HCT116 (cell line): Measurements from ENCODE around the gene ABL1. TPM values are rescaled to one million over a fixed set of nuclear protein-coding genes. Genes with fewer than 3 reads are reported as not detected.

ENCODE experiments used
- ATAC-seq: fragments of 200-7000 bp; cut with Tn5 transposase; 2 replicates; pipeline ENCODE4 v1.9.1; 2020; ENCODE audit warnings: mild to moderate bottlenecking, moderate library complexity
- BruUV-seq: library from RNA; stranded (reverse); fragments of 400-500 nt; replicated peaks from 2 replicates; lab custom pipeline; 2021; lab: Mats Ljungman, UMichigan
- CTCF ChIA-PET: fragments of 300-600 bp; sonication (Branson Sonifier 250); formaldehyde crosslinking; loops from one replicate; lab custom pipeline; 2021; ENCODE audit warnings: antibody characterized with exemption; lab: Charles Lee
- POLR2A ChIA-PET: fragments of 300-600, 350-600 bp; sonication (Branson Sonifier 250); formaldehyde crosslinking; loops from one replicate; lab custom pipeline; 2021; ENCODE audit warnings: antibody characterized with exemption; lab: Charles Lee
- RAD21 ChIA-PET, 2 experiments: fragments of 300-600 bp; sonication (Branson Sonifier 250); formaldehyde crosslinking; loops; one replicate each; lab custom pipeline; 2023; ENCODE audit warnings: low total read pairs in 2 of 2; ENCODE audit not compliant: uncharacterized antibody in 2 of 2, unreplicated experiment in 2 of 2, low non-redundant PET in 1 of 2; lab: Charles Lee
- DNase-seq: peaks from one replicate; pipeline ENCODE4 v3.0.0-alpha.2; 2010; ENCODE audit warnings: low read depth, low spot score
- H2AFZ ChIP-seq: fragments of 200-600 bp; shearing (Covaris generic), sonication (generic); 2 replicates; pipeline ENCODE4 v1.6.1; 2017; ENCODE audit warnings: low read depth, mixed run types, mixed read lengths, antibody characterized with exemption, low read length; ENCODE audit not compliant: poor library complexity, severe bottlenecking
- H3K27ac ChIP-seq: 2 replicates; pipeline ENCODE4 v1.5.1; 2012; ENCODE audit warnings: low read depth, low read length
- H3K27me3 ChIP-seq: fragments of 200-600 bp; sonication (generic); 2 replicates; pipeline ENCODE4 v1.6.1; 2016; ENCODE audit warnings: mixed run types, low read length, mixed read lengths; ENCODE audit not compliant: insufficient read depth
- H3K36me3 ChIP-seq, 2 experiments: fragments of 200-500 bp in 1 of 2; fragments of 200-600 bp in 1 of 2; sonication (Bioruptor generic) in 1 of 2; sonication (generic) in 1 of 2; 2 replicates each; pipeline versions ENCODE4 v1.5.1 to v1.6.1; 2014 to 2016; ENCODE audit warnings: low read length in 2 of 2, inconsistent platforms in 1 of 2, mixed read lengths in 1 of 2, mixed run types in 1 of 2; ENCODE audit not compliant: insufficient read depth in 2 of 2, control insufficient read depth in 1 of 2
- H3K4me1 ChIP-seq, 2 experiments: fragments of 200-600 bp in 1 of 2; sonication (generic) in 1 of 2; 2 replicates each; pipeline versions ENCODE4 v1.5.1 to v1.6.1; 2012 to 2017; ENCODE audit warnings: low read length in 2 of 2, inconsistent platforms in 1 of 2, mild to moderate bottlenecking in 1 of 2, mixed read lengths in 1 of 2, mixed run types in 1 of 2, moderate library complexity in 1 of 2; ENCODE audit not compliant: insufficient read depth in 2 of 2, control insufficient read depth in 1 of 2
- H3K4me2 ChIP-seq: fragments of 200-600 bp; sonication (generic); 2 replicates; pipeline ENCODE4 v1.6.1; 2017; ENCODE audit warnings: mixed run types, low read length, mixed read lengths
- H3K4me3 ChIP-seq, 2 experiments: fragments of 200-600 bp in 1 of 2; sonication (generic) in 1 of 2; replicated peaks in 1 of 2; 2 replicates each; pipeline ENCODE4 v1.5.1; 2011 to 2016; ENCODE audit warnings: low read length in 2 of 2, control low read depth in 1 of 2, low read depth in 1 of 2, mild to moderate bottlenecking in 1 of 2, mixed read lengths in 1 of 2, mixed run types in 1 of 2
- H3K79me2 ChIP-seq: fragments of 200-600 bp; sonication (generic); 2 replicates; pipeline ENCODE4 v1.6.1; 2017; ENCODE audit warnings: mild to moderate bottlenecking, mixed run types, low read length, moderate library complexity, mixed read lengths; ENCODE audit not compliant: insufficient read depth
- H3K9ac ChIP-seq: fragments of 200-600 bp; sonication (generic); 2 replicates; pipeline ENCODE4 v1.6.1; 2016; ENCODE audit warnings: low read length, mixed read lengths
- H3K9me2 ChIP-seq: fragments of 200-600 bp; sonication (generic), shearing (Covaris generic); 2 replicates; pipeline ENCODE4 v1.6.1; 2017; ENCODE audit warnings: mixed run types, mild to moderate bottlenecking, moderate library complexity; ENCODE audit not compliant: insufficient read depth
- H3K9me3 ChIP-seq, 2 experiments: fragments of 200-500 bp in 1 of 2; fragments of 200-600 bp in 1 of 2; sonication (Bioruptor generic) in 1 of 2; sonication (generic) in 1 of 2; 2 replicates each; pipeline ENCODE4 v1.6.1; 2014 to 2017; ENCODE audit warnings: low read length in 2 of 2, mixed read lengths in 2 of 2, inconsistent platforms in 1 of 2, low read depth in 1 of 2, mild to moderate bottlenecking in 1 of 2, mixed run types in 1 of 2, moderate library complexity in 1 of 2; ENCODE audit not compliant: control insufficient read depth in 1 of 2, insufficient read depth in 1 of 2
- H4K20me1 ChIP-seq: fragments of 200-600 bp; sonication (generic), shearing (Covaris generic); 2 replicates; pipeline ENCODE4 v1.6.1; 2017; ENCODE audit warnings: mixed run types, mild to moderate bottlenecking, moderate library complexity; ENCODE audit not compliant: insufficient read depth
- CBX3 ChIP-seq: IDR thresholded peaks from 2 replicates; pipeline ENCODE4 v1.6.1; 2012; ENCODE audit warnings: low read depth
- ELF1 ChIP-seq: IDR thresholded peaks from 2 replicates; pipeline ENCODE4 v1.6.1; 2012; ENCODE audit warnings: low read depth, borderline replicate concordance
- JUND ChIP-seq: IDR thresholded peaks from 2 replicates; pipeline ENCODE4 v1.6.1; 2012
- POLR2A ChIP-seq: IDR thresholded peaks from 2 replicates; pipeline ENCODE4 v1.7.0; 2011; ENCODE audit warnings: borderline replicate concordance; ENCODE audit not compliant: insufficient read depth, insufficient read length; ENCODE audit errors: extremely low read depth
- REST ChIP-seq: IDR thresholded peaks from 2 replicates; pipeline ENCODE4 v1.6.1; 2012; ENCODE audit warnings: low read depth
- SIN3A ChIP-seq: IDR thresholded peaks from 2 replicates; pipeline ENCODE4 v1.6.1; 2012; ENCODE audit warnings: low read depth
- SP1 ChIP-seq: IDR thresholded peaks from 2 replicates; pipeline ENCODE4 v1.6.1; 2012; ENCODE audit warnings: low read depth
- SRF ChIP-seq: IDR thresholded peaks from 2 replicates; pipeline ENCODE4 v1.6.1; 2012; ENCODE audit warnings: low read depth
- TCF7L2 ChIP-seq: IDR thresholded peaks from 2 replicates; pipeline ENCODE4 v1.7.0; 2011; ENCODE audit warnings: borderline replicate concordance, inconsistent platforms; ENCODE audit not compliant: insufficient read depth, insufficient read length; ENCODE audit errors: extremely low read depth
- YY1 ChIP-seq: IDR thresholded peaks from 2 replicates; pipeline ENCODE4 v1.6.1; 2011; ENCODE audit warnings: low read length, low read depth, moderate library complexity, mild to moderate bottlenecking; ENCODE audit not compliant: insufficient replicate concordance; ENCODE audit errors: extremely low read depth
- intact Hi-C: fragments of 100-400 bp; cut with micrococcal nuclease; formaldehyde crosslinking; loops from 2 replicates; pipeline ENCODE4 v1.10.0; 2022
- total RNA-seq: library from RNA; stranded (reverse); gene quantifications from one replicate; pipeline ENCODE4 v1.2.1, GENCODE V29; 2021; ENCODE audit not compliant: unreplicated experiment
- TF ChIP-seq, protein P1 (sequence below): IDR thresholded peaks from 2 replicates; pipeline ENCODE4 v1.6.1; 2012

The ABL1 gene
- total RNA-seq, 1 experiment from 2014 or later: 54.7 TPM

DNA sequence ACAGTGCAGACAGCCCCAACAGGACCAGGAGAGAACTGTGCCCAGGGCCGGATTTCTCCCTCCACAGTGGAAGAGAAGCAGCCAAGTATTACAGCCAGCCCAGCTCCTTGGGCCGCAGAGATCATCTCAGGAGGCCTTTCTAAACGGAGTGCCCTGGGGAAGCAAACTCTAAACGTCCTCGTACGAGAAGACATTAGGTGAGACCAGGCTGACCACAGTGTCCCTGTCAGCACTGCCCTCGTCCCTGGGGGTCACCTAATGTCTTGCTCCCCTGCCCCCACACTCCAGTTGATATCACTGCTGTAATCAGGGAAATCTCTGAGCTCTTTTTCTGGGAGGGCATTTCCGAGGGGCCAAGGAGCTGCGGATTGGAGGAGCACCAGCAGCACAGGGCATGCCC is 55.1 kb downstream of the ABL1 start:
- Histone ChIP-seq H3K79me2 (no peaks in the 10 kb centered on the region), H3K27ac (no peak overlapping the region), H4K20me1 (no peaks in the 10 kb centered on the region), H2AFZ (no peak overlapping the region), H3K9me3 (no peaks in the 10 kb centered on the region), H3K4me2 (no peak overlapping the region), H3K9me2 (no peaks in the 10 kb centered on the region), H3K9ac (no peak overlapping the region), H3K4me1 (no peaks in the 10 kb centered on the region), H3K27me3 (no peaks in the 10 kb centered on the region), H3K36me3 (peaks cover 0 to 7% of the 10 kb centered on the region in 2 experiments; a peak in 2 of 4 replicates), H3K4me3 (no peak overlapping the region)
- TF ChIP-seq JUND (no peak), SIN3A (no peak), SP1 (no peak), POLR2A (no peak), YY1 (no peak), SRF (no peak), TCF7L2 (no peak), CBX3 (no peak), ELF1 (no peak), REST (no peak)
- TF ChIP-seq, protein P1, sequence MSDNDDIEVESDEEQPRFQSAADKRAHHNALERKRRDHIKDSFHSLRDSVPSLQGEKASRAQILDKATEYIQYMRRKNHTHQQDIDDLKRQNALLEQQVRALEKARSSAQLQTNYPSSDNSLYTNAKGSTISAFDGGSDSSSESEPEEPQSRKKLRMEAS: no peak
- ATAC-seq: no peak
- intact Hi-C loops: no loop called here
- DNase-seq: no peak
- RAD21 ChIA-PET: no interaction called here
- CTCF ChIA-PET: interaction anchor here (1.3 to 1.5 kb wide), 2 partner anchors 51 to 108 kb away, joined by 4 to 5 read pairs; no protein-coding TSS in a partner anchor
- POLR2A ChIA-PET: no interaction called here
- no TSS peak for BruUV-seq
